ENCODE results near the gene ARL6IP1.

The ARL6IP1 gene

GRCh38 chr16:18801145-18801972 lies at the start of gene ARL6IP1:
Gene ARL6IP1, minus strand, starts transcription at chr16:18801549. Its CDS starts 83 bp downstream, at chr16:18801466.
- peak; percentile 94 for DNase-seq

- DNase-seq = no peak
Measured at GRCh38 chr16:18846416-18846815, 45.1 kb upstream of the ARL6IP1 start.

- no peak for DNase-seq
Measured at GRCh38 chr16:18842565-18842964, 41.2 kb upstream of the ARL6IP1 start.

- DNase-seq = no peak
Measured at GRCh38 chr16:18841833-18842525, 40.6 kb upstream of the ARL6IP1 start.

- DNase-seq = no peak
Measured at GRCh38 chr16:18839555-18839954, 38.2 kb upstream of the ARL6IP1 start.

GRCh38 chr16:18836702-18837101 lies 35.4 kb upstream of the ARL6IP1 start:
- no peak for DNase-seq

- no peak for DNase-seq
Measured at GRCh38 chr16:18834864-18835263, 33.5 kb upstream of the ARL6IP1 start.

GRCh38 chr16:18833707-18834505 lies 32.6 kb upstream of the ARL6IP1 start:
- no peak for DNase-seq

- no peak for DNase-seq
Measured at GRCh38 chr16:18832613-18833012, 31.3 kb upstream of the ARL6IP1 start.

GRCh38 chr16:18832006-18832405 lies 30.7 kb upstream of the ARL6IP1 start:
- no peak for DNase-seq

GRCh38 chr16:18829251-18829650 lies 27.9 kb upstream of the ARL6IP1 start:
- DNase-seq = no peak

- no peak for DNase-seq
Measured at GRCh38 chr16:18827890-18828289, 26.5 kb upstream of the ARL6IP1 start.

GRCh38 chr16:18816286-18816685 lies 14.9 kb upstream of the ARL6IP1 start:
- DNase-seq = no peak

- no peak for DNase-seq
Measured at GRCh38 chr16:18811925-18812324, 10.6 kb upstream of the ARL6IP1 start.

GRCh38 chr16:18809165-18809564 lies 7.8 kb upstream of the ARL6IP1 start:
- DNase-seq = no peak

GRCh38 chr16:18805257-18805773 lies 4.0 kb upstream of the ARL6IP1 start:
- DNase-seq = no peak

GRCh38 chr16:18804540-18804939 lies 3.2 kb upstream of the ARL6IP1 start:
- DNase-seq = no peak

- DNase-seq = no peak
Measured at GRCh38 chr16:18803569-18804462, 2.5 kb upstream of the ARL6IP1 start.

- no peak for DNase-seq
Measured at GRCh38 chr16:18802767-18803343, 1.5 kb upstream of the ARL6IP1 start.

- no peak for DNase-seq
Measured at GRCh38 chr16:18800775-18801144, 589 bp downstream of the ARL6IP1 start.

GRCh38 chr16:18800293-18800692 lies 1.1 kb downstream of the ARL6IP1 start:
- DNase-seq = no peak

- no peak for DNase-seq
Measured at GRCh38 chr16:18799500-18799899, 1.8 kb downstream of the ARL6IP1 start.

All from NCI-H1105 (cell line).